HepG2 (cell line): Measurements from ENCODE around the gene HTR3C. TPM values are rescaled to one million over a fixed set of nuclear protein-coding genes. Genes with fewer than 3 reads are reported as not detected.
A peak's percentile ranks its signal among the peaks of the same experiment; 100 is the strongest.

Source experiments
- ARID2 ChIP-seq: sonication (generic); formaldehyde crosslinking; IDR thresholded peaks from 2 replicates; pipeline ENCODE4 v1.8.1; 2022; ENCODE audit warnings: mild to moderate bottlenecking, missing genetic modification reagents, borderline replicate concordance
- BATF2 ChIP-seq: sonication (generic); formaldehyde crosslinking; IDR thresholded peaks from 2 replicates; pipeline ENCODE4 v1.8.0; 2022; ENCODE audit warnings: mild to moderate bottlenecking, missing genetic modification reagents, moderate library complexity
- CTCF ChIP-seq: sonication (generic); formaldehyde crosslinking; IDR thresholded peaks from 2 replicates; pipeline ENCODE4 v1.5.0; 2020; ENCODE audit warnings: mild to moderate bottlenecking, missing genetic modification reagents, moderate library complexity
- ETV6 ChIP-seq: sonication (generic); formaldehyde crosslinking; conservative IDR thresholded peaks from 2 replicates; pipeline ENCODE4 v1.4.0; 2020; ENCODE audit warnings: missing genetic modification reagents
- FUBP1 ChIP-seq: sonication (generic); formaldehyde crosslinking; IDR thresholded peaks from 2 replicates; pipeline ENCODE4 v1.5.1; 2020; ENCODE audit warnings: missing genetic modification reagents, mild to moderate bottlenecking, borderline replicate concordance
- IRX3 ChIP-seq: sonication (generic); formaldehyde crosslinking; IDR thresholded peaks from 2 replicates; pipeline ENCODE4 v1.8.1; 2023; ENCODE audit warnings: mild to moderate bottlenecking, low read depth, missing genetic modification reagents, borderline replicate concordance
- JDP2 ChIP-seq: sonication (generic); formaldehyde crosslinking; IDR thresholded peaks from 2 replicates; pipeline ENCODE4 v1.8.1; 2022; ENCODE audit warnings: missing genetic modification reagents, borderline replicate concordance
- KAT7 ChIP-seq: IDR thresholded peaks from 2 replicates; pipeline ENCODE4 v1.6.1; 2018; ENCODE audit warnings: borderline replicate concordance, missing compliant biosample characterization
- KLF9 ChIP-seq: IDR thresholded peaks from 2 replicates; pipeline ENCODE4 v1.6.1; 2016; ENCODE audit warnings: low read depth
- MYNN ChIP-seq: sonication (generic); formaldehyde crosslinking; IDR thresholded peaks from 2 replicates; pipeline ENCODE4 v1.4.0; 2020; ENCODE audit warnings: mild to moderate bottlenecking, low read depth, missing genetic modification reagents
- NR2F6 ChIP-seq, 2 experiments: IDR thresholded peaks; 2 replicates each; pipeline ENCODE4 v1.6.1; 2016; ENCODE audit warnings: antibody characterized with exemption in 1 of 2, mild to moderate bottlenecking in 1 of 2
- REL ChIP-seq: sonication (generic); formaldehyde crosslinking; conservative IDR thresholded peaks from 2 replicates; pipeline ENCODE4 v1.8.0; 2022; ENCODE audit warnings: mild to moderate bottlenecking, missing genetic modification reagents, moderate library complexity
- RFX5 ChIP-seq: IDR thresholded peaks from 2 replicates; pipeline ENCODE4 v1.6.1; 2011; ENCODE audit warnings: low read depth, low read length, improper control_type of control experiment
- RFXAP ChIP-seq: sonication (generic); formaldehyde crosslinking; IDR thresholded peaks from 2 replicates; pipeline ENCODE4 v1.4.0; 2020; ENCODE audit warnings: missing genetic modification reagents, borderline replicate concordance
- SMAD9 ChIP-seq: sonication (generic); formaldehyde crosslinking; IDR thresholded peaks from 2 replicates; pipeline ENCODE4 v1.5.1; 2020; ENCODE audit warnings: mild to moderate bottlenecking, missing genetic modification reagents
- ZBED4 ChIP-seq: sonication (generic); formaldehyde crosslinking; IDR thresholded peaks from 2 replicates; pipeline ENCODE4 v1.4.0; 2020; ENCODE audit warnings: missing genetic modification reagents, borderline replicate concordance
- ZBTB1 ChIP-seq: sonication (generic); formaldehyde crosslinking; IDR thresholded peaks from 2 replicates; pipeline ENCODE4 v1.4.0; 2020; ENCODE audit warnings: missing genetic modification reagents, borderline replicate concordance
- ZMYM3 ChIP-seq: sonication (generic); formaldehyde crosslinking; IDR thresholded peaks from 2 replicates; pipeline ENCODE4 v1.5.1; 2020; ENCODE audit warnings: mild to moderate bottlenecking, missing genetic modification reagents
- ZNF350 ChIP-seq: sonication (generic); formaldehyde crosslinking; IDR thresholded peaks from 2 replicates; pipeline ENCODE4 v1.4.0; 2020; ENCODE audit warnings: mild to moderate bottlenecking, low read depth, missing genetic modification reagents, borderline replicate concordance
- ZNF780A ChIP-seq: sonication (generic); formaldehyde crosslinking; IDR thresholded peaks from 2 replicates; pipeline ENCODE4 v1.8.0; 2022; ENCODE audit warnings: mild to moderate bottlenecking, missing genetic modification reagents, moderate library complexity
- ZSCAN29 ChIP-seq: sonication (generic); formaldehyde crosslinking; conservative IDR thresholded peaks from 2 replicates; pipeline ENCODE4 v1.4.0; 2020; ENCODE audit warnings: mild to moderate bottlenecking, missing genetic modification reagents
- polyA plus RNA-seq, 8 experiments: library from polyadenylated mRNA; depleted of rRNA in 3 of 8; stranded (reverse) in 7 of 8; unstranded in 1 of 8; fragments of >200 nt; fragmentation: Illumina TruSeq in 4 of 8; extraction: Trizol in 4 of 8; gene quantifications; 2 replicates each; pipeline versions ENCODE4 v1.2.1 to v1.2.3, GENCODE V29; 2011 to 2016; ENCODE audit warnings: low read depth in 4 of 8, missing spikeins in 1 of 8, mixed read lengths in 1 of 8; ENCODE audit not compliant: insufficient read depth in 1 of 8
- total RNA-seq, 5 experiments: library from RNA; depleted of rRNA; stranded (reverse); fragments of >200 nt; fragmentation: Illumina TruSeq; extraction: Trizol; gene quantifications; 2 replicates each; pipeline ENCODE4 v1.2.3, GENCODE V29; 2016; ENCODE audit warnings: low read depth in 1 of 5

Gene HTR3C
- total and polyA plus RNA-seq, 2 of the 13 experiments (the other 11 are each of a cell fraction or from before 2014, with no cell fraction given), result not detected

GRCh38 chr3:184017672-184018423, 35.0 kb upstream of the HTR3C start, which contains the start of gene ABCC5 (continued):
- TF ChIP-seq ZMYM3 (CRISPR knock-in tag) (no peak; the same call in 1 of the 2 replicates), CTCF (CRISPR knock-in tag) (peak; percentile 42; the same call in 1 of the 2 replicates), REL (CRISPR knock-in tag) (no peak), BATF2 (CRISPR knock-in tag) (no peak), SMAD9 (CRISPR knock-in tag) (0 out of 2 replicates have a peak, but pooled peaks have one; percentile 28), RFX5 (no peak), KLF9 (CRISPR knock-in tag) (no peak; the same call in 1 of the 2 replicates), ZBTB1 (CRISPR knock-in tag) (no peak), MYNN (CRISPR knock-in tag) (no peak), ZNF350 (CRISPR knock-in tag) (peak; percentile 85; the same call in 1 of the 2 replicates), IRX3 (CRISPR knock-in tag) (no peak), RFXAP (CRISPR knock-in tag) (no peak; the same call in 1 of the 2 replicates), JDP2 (CRISPR knock-in tag) (no peak), ZNF780A (CRISPR knock-in tag) (no peak), ZBED4 (CRISPR knock-in tag) (no peak), FUBP1 (CRISPR knock-in tag) (no peak), ZSCAN29 (CRISPR knock-in tag) (peak; percentile 76; the same call in 1 of the 2 replicates), KAT7 (CRISPR knock-in tag) (no peak), NR2F6 (IDR thresholded peaks at IDR 0.05) (no peak), NR2F6 (CRISPR knock-in tag; IDR thresholded peaks at IDR 0.05) (no peak), ETV6 (CRISPR knock-in tag) (no peak), ARID2 (peak; percentile 45; the same call in 1 of the 2 replicates)
